Tibial artery (tissue), 4 donors: ENCODE measurements around the gene ELAVL2.

Experiments
- DNase-seq, 2 donors: peaks; one replicate each; pipeline ENCODE4 v3.0.0-alpha.2; 2019
- H3K27ac ChIP-seq, 2 donors: fragments of 200-600 bp; sonication (generic) in 1 of 2; 1 replicate in 1 of 2; 2 replicates in 1 of 2; pipeline ENCODE4 v1.5.1; 2018 to 2019; ENCODE audit warnings: mild to moderate bottlenecking in 1 of 2
- H3K27me3 ChIP-seq, 2 donors: fragments of 200-600 bp; sonication (generic) in 1 of 2; one replicate each; pipeline versions ENCODE4 v1.5.1 to v1.6.0; 2016 to 2019
- H3K36me3 ChIP-seq, 3 donors: fragments of 200-600 bp; sonication (generic) in 2 of 3; one replicate each; pipeline ENCODE4 v1.5.1; 2016 to 2019; ENCODE audit warnings: mild to moderate bottlenecking in 2 of 3
- H3K4me1 ChIP-seq, 4 donors: fragments of 200-600 bp; sonication (generic) in 2 of 4; 1 replicate in 3 of 4; 2 replicates in 1 of 4; pipeline ENCODE4 v1.5.1; 2016 to 2019
- H3K4me3 ChIP-seq, 2 donors: fragments of 200-600 bp; sonication (generic) in 1 of 2; 1 replicate in 1 of 2; 2 replicates in 1 of 2; pipeline ENCODE4 v1.5.1; 2018 to 2019; ENCODE audit warnings: mild to moderate bottlenecking in 2 of 2
- H3K9me3 ChIP-seq, 3 donors: fragments of 200-600 bp; sonication (generic) in 1 of 3; one replicate each; pipeline ENCODE4 v1.5.1; 2016 to 2019
- intact Hi-C: fragments of 100-400 bp; cut with DNase I; formaldehyde crosslinking; loops from one replicate; pipeline ENCODE4 v1.15.0; 2023; ENCODE audit warnings: low total_unique reads
- TF ChIP-seq, protein P1 (sequence below), 2 experiments: fragments of 200-600 bp in 1 of 2; fragments of 450-650 bp in 1 of 2; IDR thresholded peaks; one replicate each; pipeline ENCODE4 v1.5.1; 2017 to 2019; ENCODE audit warnings: antibody characterized with exemption in 2 of 2, mild to moderate bottlenecking in 1 of 2, moderate library complexity in 1 of 2

ELAVL2 gene

DNA sequence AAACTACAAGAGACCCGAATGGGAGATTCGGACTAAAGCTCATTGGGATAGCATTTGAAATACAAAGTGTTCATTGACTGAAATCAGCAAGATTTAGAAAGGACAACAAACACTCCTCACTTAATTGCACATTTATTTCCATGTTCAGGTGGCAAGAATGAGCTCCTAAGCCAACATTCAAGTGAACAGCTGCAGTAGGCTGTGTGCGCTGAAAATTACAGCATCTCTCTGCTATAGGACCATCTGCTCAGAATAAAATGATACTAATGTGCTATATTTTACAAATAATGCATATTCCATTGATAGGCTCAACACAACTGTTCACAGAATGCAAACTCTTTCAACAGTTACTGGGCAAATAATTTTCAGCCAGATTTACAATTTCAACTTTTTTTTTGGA is 61.8 kb downstream of the ELAVL2 start:
- Histone ChIP-seq H3K27me3 (no peaks in the 10 kb centered on the region), H3K9me3 (no peaks in the 10 kb centered on the region), H3K4me1 (no peaks in the 10 kb centered on the region), H3K36me3 (no peaks in the 10 kb centered on the region), H3K4me3 (no peak overlapping the region), H3K27ac (no peak overlapping the region)
- TF ChIP-seq, protein P1, sequence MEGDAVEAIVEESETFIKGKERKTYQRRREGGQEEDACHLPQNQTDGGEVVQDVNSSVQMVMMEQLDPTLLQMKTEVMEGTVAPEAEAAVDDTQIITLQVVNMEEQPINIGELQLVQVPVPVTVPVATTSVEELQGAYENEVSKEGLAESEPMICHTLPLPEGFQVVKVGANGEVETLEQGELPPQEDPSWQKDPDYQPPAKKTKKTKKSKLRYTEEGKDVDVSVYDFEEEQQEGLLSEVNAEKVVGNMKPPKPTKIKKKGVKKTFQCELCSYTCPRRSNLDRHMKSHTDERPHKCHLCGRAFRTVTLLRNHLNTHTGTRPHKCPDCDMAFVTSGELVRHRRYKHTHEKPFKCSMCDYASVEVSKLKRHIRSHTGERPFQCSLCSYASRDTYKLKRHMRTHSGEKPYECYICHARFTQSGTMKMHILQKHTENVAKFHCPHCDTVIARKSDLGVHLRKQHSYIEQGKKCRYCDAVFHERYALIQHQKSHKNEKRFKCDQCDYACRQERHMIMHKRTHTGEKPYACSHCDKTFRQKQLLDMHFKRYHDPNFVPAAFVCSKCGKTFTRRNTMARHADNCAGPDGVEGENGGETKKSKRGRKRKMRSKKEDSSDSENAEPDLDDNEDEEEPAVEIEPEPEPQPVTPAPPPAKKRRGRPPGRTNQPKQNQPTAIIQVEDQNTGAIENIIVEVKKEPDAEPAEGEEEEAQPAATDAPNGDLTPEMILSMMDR (IDR thresholded peaks at IDR 0.05) = no peak
- no peak for DNase-seq
- intact Hi-C loops = no loop called here

GRCh38 chr9:23754551-23754950 is 71.5 kb downstream of the ELAVL2 start:
- H3K27me3 ChIP-seq = no peaks in the 10 kb centered on the region
- no peaks in the 10 kb centered on the region for H3K4me1 ChIP-seq
- TF ChIP-seq, protein P1 (IDR thresholded peaks at IDR 0.05) = no peak
- H3K4me3 ChIP-seq = no peak overlapping the region
- no peaks in the 10 kb centered on the region for H3K9me3 ChIP-seq
- intact Hi-C loops = no loop called here
- no peak overlapping the region for H3K27ac ChIP-seq
- H3K36me3 ChIP-seq = no peaks in the 10 kb centered on the region
- no peak for DNase-seq

DNA sequence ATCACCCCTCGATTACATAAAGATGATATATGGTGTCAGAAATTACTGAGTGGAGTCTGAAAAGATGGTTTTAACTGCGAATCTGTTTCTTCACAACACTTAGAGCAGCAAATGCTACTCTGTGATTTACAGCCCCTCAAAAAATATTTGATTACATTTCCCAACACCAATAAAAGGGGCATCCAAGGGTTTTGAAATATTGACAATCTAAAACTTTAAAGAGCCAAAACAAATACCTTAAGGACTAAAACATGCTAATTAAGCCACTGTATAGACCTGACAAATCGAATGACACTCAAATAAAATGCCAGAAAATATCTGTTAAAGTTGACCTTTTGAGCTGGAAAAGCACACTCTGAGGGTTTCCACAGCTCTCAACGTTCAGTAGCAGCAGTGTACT is 73.2 kb downstream of the ELAVL2 start:
- H3K4me3 ChIP-seq = no peak overlapping the region

GRCh38 chr9:23751633-23752032 is 74.4 kb downstream of the ELAVL2 start:
- TF ChIP-seq, protein P1 (IDR thresholded peaks at IDR 0.05) = no peak
- DNase-seq = no peak
- no peaks in the 10 kb centered on the region for H3K27me3 ChIP-seq

More for the DNA sequence above, 73.2 kb downstream of the ELAVL2 start:
- Histone ChIP-seq H3K9me3 (no peaks in the 10 kb centered on the region), H3K27me3 (no peaks in the 10 kb centered on the region), H3K36me3 (no peaks in the 10 kb centered on the region), H3K4me1 (no peaks in the 10 kb centered on the region), H3K27ac (no peak overlapping the region)
- intact Hi-C loops = no loop called here
- TF ChIP-seq, protein P1 (IDR thresholded peaks at IDR 0.05) = no peak
- no peak for DNase-seq

GRCh38 chr9:23750808-23751207 is 75.2 kb downstream of the ELAVL2 start:
- Histone ChIP-seq H3K27me3 (no peaks in the 10 kb centered on the region), H3K27ac (no peak overlapping the region), H3K36me3 (no peaks in the 10 kb centered on the region), H3K9me3 (no peaks in the 10 kb centered on the region), H3K4me3 (no peak overlapping the region), H3K4me1 (no peaks in the 10 kb centered on the region)
- TF ChIP-seq, protein P1 (IDR thresholded peaks at IDR 0.05) = no peak
- DNase-seq = no peak
- intact Hi-C loops = no loop called here

More at GRCh38 chr9:23751633-23752032, 74.4 kb downstream of the ELAVL2 start:
- Histone ChIP-seq H3K4me1 (no peaks in the 10 kb centered on the region), H3K36me3 (no peaks in the 10 kb centered on the region), H3K9me3 (no peaks in the 10 kb centered on the region), H3K4me3 (no peak overlapping the region), H3K27ac (no peak overlapping the region)
- intact Hi-C loops = no loop called here
